ENCODE results near the gene CACNA1H.

- TF ChIP-seq CTCF (IDR thresholded peaks at IDR 0.05), result no peak
- TF ChIP-seq POLR2A (IDR thresholded peaks at IDR 0.05), result no peak
Measured at GRCh38 chr16:1165511-1165910, 12.6 kb downstream of the CACNA1H start.

Measured in right lobe of liver (tissue), 4 donors.